Esophagus squamous epithelium (tissue), 4 donors: ENCODE data around the gene AGBL1.

Experiments
- POLR2A ChIP-seq, 4 donors: fragments of 450-650 bp; IDR thresholded peaks; one replicate each; pipeline ENCODE4 v1.6.1; 2017; ENCODE audit warnings: antibody characterized with exemption in 4 of 4, mild to moderate bottlenecking in 4 of 4, moderate library complexity in 3 of 4
- TF ChIP-seq, protein P1 (sequence below), 6 experiments: fragments of 450-650 bp in 4 of 6; fragments of 200-600 bp in 2 of 6; sonication (generic) in 2 of 6; IDR thresholded peaks; one replicate each; pipeline ENCODE4 v1.5.1; 2016 to 2019; ENCODE audit warnings: antibody characterized with exemption in 6 of 6, mild to moderate bottlenecking in 4 of 6, moderate library complexity in 4 of 6

DNA sequence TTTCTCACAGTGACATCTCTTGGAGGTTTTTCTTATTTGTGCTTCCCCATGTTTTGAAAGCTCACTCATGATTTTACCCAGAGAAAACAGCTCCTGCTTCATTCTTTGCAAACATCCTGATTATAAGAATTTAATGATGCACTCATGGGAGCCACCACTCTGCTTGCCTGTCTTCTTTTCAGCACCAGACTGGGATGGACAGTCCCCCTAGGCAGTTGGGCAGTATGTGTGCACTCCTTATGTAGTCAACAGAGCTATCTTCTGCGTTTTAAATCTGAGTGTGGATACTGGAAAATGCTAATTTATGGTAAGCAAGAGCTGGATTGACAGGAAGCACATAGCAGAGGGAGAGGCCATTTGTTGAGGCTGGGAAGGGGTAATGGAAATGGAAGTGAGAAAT is 276.1 kb downstream of the AGBL1 start:
- TF ChIP-seq POLR2A (IDR thresholded peaks at IDR 0.05), result no peak
- TF ChIP-seq, protein P1, sequence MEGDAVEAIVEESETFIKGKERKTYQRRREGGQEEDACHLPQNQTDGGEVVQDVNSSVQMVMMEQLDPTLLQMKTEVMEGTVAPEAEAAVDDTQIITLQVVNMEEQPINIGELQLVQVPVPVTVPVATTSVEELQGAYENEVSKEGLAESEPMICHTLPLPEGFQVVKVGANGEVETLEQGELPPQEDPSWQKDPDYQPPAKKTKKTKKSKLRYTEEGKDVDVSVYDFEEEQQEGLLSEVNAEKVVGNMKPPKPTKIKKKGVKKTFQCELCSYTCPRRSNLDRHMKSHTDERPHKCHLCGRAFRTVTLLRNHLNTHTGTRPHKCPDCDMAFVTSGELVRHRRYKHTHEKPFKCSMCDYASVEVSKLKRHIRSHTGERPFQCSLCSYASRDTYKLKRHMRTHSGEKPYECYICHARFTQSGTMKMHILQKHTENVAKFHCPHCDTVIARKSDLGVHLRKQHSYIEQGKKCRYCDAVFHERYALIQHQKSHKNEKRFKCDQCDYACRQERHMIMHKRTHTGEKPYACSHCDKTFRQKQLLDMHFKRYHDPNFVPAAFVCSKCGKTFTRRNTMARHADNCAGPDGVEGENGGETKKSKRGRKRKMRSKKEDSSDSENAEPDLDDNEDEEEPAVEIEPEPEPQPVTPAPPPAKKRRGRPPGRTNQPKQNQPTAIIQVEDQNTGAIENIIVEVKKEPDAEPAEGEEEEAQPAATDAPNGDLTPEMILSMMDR (IDR thresholded peaks at IDR 0.05), result no peak
